ENCODE results near the gene SLC9A3.

The SLC9A3 gene

DNA sequence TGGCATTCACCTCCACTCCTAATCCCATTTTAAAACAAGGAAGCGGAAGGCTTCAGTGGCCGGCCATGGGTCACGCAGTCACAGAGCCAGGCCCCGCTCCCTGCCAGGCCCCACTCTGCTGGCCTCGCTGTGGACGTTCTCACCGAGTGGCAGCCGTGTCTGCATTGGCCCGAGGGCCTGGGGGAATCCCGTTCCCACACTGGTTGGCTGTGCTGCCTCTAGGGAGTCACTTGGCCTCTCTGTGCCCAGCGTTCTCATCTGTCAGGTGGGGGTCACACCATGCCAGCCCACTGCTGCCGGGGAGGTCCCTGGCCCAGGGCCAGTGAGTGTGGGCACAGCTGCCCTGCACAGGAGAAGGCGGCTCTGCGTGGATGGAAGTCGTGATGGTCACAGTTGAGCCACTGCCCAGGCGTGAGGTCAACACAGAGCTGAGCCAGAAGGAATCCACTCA lies 13.4 kb upstream of the SLC9A3 start:
- no peak overlapping the region for H3K4me3 ChIP-seq
- no peaks in the 10 kb centered on the region for H3K9me3 ChIP-seq (replicated peaks in 1 of 11)
- H4K20me1 ChIP-seq, result peaks cover 0 to 91% (median 7%) of the 10 kb centered on the region in 11 experiments; a peak in 11 of 22 replicates
- TF ChIP-seq Cebpa-rat (IDR thresholded peaks at IDR 0.05), result no peak
- no peak overlapping the region for H3K27ac ChIP-seq
- peaks cover 7 to 19% (median 10%) of the 10 kb centered on the region in 10 experiments; a peak in 18 of 20 replicates for H3K4me1 ChIP-seq
- H3K4me2 ChIP-seq, result no peak overlapping the region
- H3K27me3 ChIP-seq, result peaks cover 15 to 95% (median 20%) of the 10 kb centered on the region in 11 experiments
- no peak overlapping the region for H3K9ac ChIP-seq
- no peaks in the 10 kb centered on the region for H3K36me3 ChIP-seq

DNA sequence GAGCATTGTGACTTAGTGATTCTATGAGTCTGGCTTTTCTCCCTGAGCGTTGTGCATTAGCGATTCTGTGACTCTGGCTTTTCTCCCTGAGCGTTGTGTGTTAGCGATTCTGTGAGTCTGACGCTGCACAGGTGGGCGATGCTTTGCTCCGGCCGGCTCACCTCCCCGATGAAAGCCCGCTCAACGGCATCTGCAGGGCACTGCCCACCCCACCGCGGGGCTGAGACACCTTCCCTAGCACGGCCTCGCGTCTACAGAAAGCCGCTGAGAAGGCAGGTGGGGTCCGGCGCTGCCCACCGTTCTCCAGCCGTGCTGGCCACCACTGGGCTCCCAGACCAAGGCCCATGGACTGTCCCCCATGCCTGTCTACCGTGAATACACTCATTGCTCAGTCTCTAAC lies 12.8 kb upstream of the SLC9A3 start:
- peaks cover 0 to 91% (median 7%) of the 10 kb centered on the region in 11 experiments; a peak in 11 of 22 replicates for H4K20me1 ChIP-seq
- H3K4me1 ChIP-seq, result peaks cover 7 to 19% (median 10%) of the 10 kb centered on the region in 10 experiments
- no peak overlapping the region for H3K4me3 ChIP-seq
- H3K27ac ChIP-seq, result no peak overlapping the region
- TF ChIP-seq Cebpa-rat (IDR thresholded peaks at IDR 0.05), result no peak
- H3K4me2 ChIP-seq, result no peak overlapping the region
- no peaks in the 10 kb centered on the region for H3K36me3 ChIP-seq
- H3K27me3 ChIP-seq, result peaks cover 20 to 95% (median 26%) of the 10 kb centered on the region in 11 experiments
- H3K9me3 ChIP-seq (replicated peaks in 1 of 11), result no peaks in the 10 kb centered on the region
- no peak overlapping the region for H3K9ac ChIP-seq

DNA sequence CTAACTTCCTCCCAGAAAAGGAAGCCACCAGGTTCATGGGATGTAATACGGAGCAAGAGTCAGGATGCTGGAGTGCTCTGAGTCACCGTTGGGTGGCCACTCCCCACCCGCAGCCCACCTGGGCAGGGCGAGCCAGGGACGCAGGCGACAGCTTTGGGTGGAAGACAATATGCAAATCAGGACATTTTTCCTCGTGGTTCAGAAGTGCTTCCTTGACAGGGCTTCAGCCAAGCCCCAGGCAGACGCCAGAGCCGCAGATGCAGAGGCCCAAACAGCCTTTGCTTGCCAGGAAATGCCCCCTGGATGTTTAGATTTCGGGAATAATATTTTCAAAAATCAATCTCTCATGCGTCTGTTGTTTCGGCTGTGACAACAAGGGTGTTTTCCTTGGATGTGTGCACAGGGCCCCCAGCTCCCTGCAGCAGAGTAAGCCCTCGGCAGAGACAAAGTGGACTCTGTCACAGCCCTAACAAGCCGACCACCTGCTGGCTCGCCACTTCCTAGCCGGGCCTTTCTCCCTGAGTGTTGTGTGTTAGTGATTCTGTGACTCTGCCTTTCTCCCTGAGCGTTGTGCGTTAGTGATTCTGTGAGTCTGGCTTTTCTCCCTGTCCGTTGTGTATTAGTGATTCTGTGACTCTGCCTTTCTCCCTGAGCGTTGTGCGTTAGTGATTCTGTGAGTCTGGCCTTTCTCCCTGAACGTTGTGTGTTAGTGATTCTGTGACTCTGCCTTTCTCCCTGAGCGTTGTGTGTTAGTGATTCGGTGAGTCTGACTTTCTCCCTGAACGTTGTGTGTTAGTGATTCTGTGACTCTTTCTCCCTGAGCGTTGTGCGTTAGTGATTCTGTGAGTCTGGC lies 11.8 kb upstream of the SLC9A3 start:
- peak overlapping the region in 1 of 11 experiments; percentile 10; a peak in 1 of 22 replicates for H3K4me2 ChIP-seq
- no peak overlapping the region for H3K27ac ChIP-seq
- H3K4me1 ChIP-seq, result peaks cover 17 to 26% (median 20%) of the 10 kb centered on the region in 10 experiments
- TF ChIP-seq Cebpa-rat (IDR thresholded peaks at IDR 0.05), result no peak
- H3K36me3 ChIP-seq, result no peaks in the 10 kb centered on the region
- H3K27me3 ChIP-seq, result peaks cover 30 to 97% (median 36%) of the 10 kb centered on the region in 11 experiments
- H3K4me3 ChIP-seq, result no peak overlapping the region
- H3K9me3 ChIP-seq (replicated peaks in 1 of 11), result no peaks in the 10 kb centered on the region
- H4K20me1 ChIP-seq, result peaks cover 7 to 92% (median 16%) of the 10 kb centered on the region in 11 experiments; a peak in 20 of 22 replicates
- no peak overlapping the region for H3K9ac ChIP-seq

DNA sequence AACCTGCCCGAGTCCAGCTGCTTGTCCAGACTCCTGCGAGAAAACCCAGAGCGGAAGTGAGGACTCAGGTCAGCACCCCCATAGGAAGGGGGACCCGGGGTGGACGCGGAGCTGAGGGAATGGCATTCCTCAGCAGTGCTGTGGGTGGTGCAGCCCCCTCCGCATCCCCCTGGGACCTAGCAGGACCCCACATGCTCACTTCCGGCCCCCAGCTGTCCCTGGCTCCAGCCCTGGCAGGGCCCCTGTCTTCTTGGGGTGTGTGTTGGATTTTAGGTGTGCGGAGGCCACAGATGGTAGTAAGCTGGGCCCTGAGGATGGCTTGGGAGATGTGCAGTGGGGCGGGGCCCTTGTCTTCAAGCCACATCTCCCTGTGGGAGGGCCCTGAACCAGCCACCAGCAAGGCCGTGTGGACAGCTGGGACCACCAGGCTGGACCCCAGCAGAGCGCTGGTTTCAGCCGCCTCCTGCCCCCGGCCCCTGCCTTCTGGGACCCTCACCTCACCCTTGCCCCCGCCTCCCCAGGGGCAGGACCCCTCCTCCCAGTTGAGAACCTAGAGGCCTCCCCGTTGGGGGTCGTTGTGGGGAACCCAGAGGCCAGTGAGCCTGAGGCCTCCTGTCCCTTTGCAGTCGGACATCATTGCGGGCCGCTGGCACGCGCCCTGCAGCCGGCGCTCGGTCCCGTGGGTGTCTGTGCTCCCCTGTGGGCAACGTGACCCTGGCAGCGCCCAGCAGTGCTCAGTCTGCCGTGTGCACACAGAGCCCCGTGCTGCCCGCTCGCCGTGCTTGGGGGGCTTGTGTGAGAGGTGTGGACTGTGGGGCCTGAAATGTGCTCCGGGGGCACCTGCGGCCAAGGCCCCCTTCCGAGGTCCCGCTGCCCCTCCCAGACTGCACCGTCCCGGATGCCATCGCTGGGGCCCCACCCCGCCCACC lies 10.8 kb upstream of the SLC9A3 start:
- Histone ChIP-seq H3K9me3 (replicated peaks in 1 of 11) (no peaks in the 10 kb centered on the region), H3K4me2 (no peak overlapping the region), H3K4me1 (peaks cover 27 to 37% (median 30%) of the 10 kb centered on the region in 10 experiments), H3K4me3 (no peak overlapping the region), H3K36me3 (no peaks in the 10 kb centered on the region), H3K27me3 (peaks cover 41 to 95% (median 47%) of the 10 kb centered on the region in 11 experiments), H3K27ac (no peak overlapping the region), H4K20me1 (peaks cover 18 to 92% (median 26%) of the 10 kb centered on the region in 11 experiments; a peak in 21 of 22 replicates), H3K9ac (no peak overlapping the region)
- no peak for TF ChIP-seq Cebpa-rat (IDR thresholded peaks at IDR 0.05)

DNA sequence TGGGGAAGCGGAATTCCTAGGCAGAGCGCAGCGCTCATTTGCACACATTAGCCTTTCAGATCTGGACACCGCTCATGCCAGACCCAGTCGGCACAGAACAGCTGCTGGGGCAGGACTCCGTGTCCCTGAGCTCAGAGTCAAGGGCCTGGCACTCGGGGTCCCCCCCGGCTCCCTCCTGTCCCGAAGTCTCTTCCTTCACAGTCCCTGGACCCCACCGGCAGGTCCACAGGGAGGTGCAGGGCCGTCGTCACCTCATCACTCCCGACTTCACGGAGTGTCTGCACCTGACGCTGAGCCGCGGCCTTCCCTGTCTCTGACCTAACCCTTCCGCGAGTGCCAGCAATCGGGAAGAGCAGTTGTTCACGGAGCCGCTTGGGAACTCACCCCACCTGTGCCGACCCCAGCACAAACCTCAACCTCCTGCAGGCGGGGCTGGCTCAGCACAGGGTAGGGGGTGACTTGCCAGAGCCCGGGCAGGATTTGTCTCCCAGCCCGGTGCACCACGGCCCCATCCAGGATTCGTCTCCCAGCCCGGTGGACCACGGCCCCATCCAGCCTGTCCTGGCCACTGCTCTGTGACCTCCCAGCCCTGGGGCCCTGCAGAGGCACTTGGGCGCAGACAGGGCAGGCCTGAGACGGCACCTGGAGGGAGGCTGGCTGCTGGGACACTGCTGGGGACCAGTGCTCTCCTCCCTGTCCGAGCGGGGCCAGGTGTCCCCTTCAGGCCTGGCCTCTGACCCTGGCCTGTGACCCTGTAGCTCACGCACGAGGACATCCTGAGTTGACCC lies 9.9 kb upstream of the SLC9A3 start:
- no peak overlapping the region for H3K9ac ChIP-seq

DNA sequence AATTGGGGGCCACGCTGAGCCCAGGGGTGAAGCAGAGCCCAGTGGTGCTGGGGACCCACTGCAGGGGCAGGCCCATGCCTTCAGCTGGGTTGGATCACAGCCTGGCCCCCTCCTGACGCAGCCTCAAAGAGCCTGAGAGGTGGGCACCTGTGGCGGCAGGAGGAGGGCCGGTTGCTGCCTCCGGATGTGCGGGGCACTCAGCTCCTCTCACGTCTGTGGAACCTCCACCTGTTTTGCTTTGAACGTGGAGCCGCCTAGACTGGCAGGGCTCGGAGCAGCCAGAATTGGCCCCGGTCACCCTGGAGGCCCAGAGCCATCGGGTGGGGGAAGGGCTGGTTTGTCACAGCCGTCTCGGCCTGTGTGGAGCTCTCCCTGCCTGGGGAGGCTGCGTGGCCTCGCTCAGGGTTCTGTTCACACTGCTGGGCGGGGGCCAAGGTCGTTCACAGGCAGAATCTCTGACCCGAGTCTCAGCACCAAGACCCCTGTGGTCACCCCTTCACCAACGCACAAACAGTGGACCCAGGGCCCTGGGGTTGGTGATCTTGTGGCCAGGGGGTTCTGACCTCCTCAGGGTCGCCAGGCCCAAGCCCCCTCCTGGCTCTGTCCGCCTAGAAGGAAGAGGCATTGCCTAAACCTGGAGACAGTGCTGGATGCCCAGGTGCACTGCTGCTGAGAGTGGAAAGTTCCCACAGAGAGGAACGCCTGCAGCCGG lies 9.2 kb upstream of the SLC9A3 start:
- no peaks in the 10 kb centered on the region for H3K36me3 ChIP-seq
- H3K4me3 ChIP-seq, result no peak overlapping the region
- H3K9me3 ChIP-seq (replicated peaks in 1 of 11), result no peaks in the 10 kb centered on the region
- peaks cover 21 to 86% (median 29%) of the 10 kb centered on the region in 11 experiments; a peak in 21 of 22 replicates for H4K20me1 ChIP-seq
- H3K9ac ChIP-seq, result no peak overlapping the region
- H3K4me1 ChIP-seq, result peaks cover 38 to 50% (median 42%) of the 10 kb centered on the region in 10 experiments
- H3K27ac ChIP-seq, result no peak overlapping the region
- peaks cover 57 to 90% (median 63%) of the 10 kb centered on the region in 11 experiments for H3K27me3 ChIP-seq
- no peak for TF ChIP-seq Cebpa-rat (IDR thresholded peaks at IDR 0.05)
- peak overlapping the region in 3 of 11 experiments; percentile 91 to 95 (median 94); a peak in 4 of 22 replicates for H3K4me2 ChIP-seq

More for the DNA sequence above, 9.9 kb upstream of the SLC9A3 start:
- peaks cover 34 to 45% (median 37%) of the 10 kb centered on the region in 10 experiments for H3K4me1 ChIP-seq
- peaks cover 21 to 87% (median 27%) of the 10 kb centered on the region in 11 experiments; a peak in 21 of 22 replicates for H4K20me1 ChIP-seq
- H3K36me3 ChIP-seq, result no peaks in the 10 kb centered on the region
- no peak overlapping the region for H3K27ac ChIP-seq
- no peak overlapping the region for H3K4me2 ChIP-seq
- H3K9me3 ChIP-seq (replicated peaks in 1 of 11), result no peaks in the 10 kb centered on the region
- no peak overlapping the region for H3K4me3 ChIP-seq
- H3K27me3 ChIP-seq, result peaks cover 49 to 91% (median 55%) of the 10 kb centered on the region in 11 experiments
- TF ChIP-seq Cebpa-rat (IDR thresholded peaks at IDR 0.05), result no peak

DNA sequence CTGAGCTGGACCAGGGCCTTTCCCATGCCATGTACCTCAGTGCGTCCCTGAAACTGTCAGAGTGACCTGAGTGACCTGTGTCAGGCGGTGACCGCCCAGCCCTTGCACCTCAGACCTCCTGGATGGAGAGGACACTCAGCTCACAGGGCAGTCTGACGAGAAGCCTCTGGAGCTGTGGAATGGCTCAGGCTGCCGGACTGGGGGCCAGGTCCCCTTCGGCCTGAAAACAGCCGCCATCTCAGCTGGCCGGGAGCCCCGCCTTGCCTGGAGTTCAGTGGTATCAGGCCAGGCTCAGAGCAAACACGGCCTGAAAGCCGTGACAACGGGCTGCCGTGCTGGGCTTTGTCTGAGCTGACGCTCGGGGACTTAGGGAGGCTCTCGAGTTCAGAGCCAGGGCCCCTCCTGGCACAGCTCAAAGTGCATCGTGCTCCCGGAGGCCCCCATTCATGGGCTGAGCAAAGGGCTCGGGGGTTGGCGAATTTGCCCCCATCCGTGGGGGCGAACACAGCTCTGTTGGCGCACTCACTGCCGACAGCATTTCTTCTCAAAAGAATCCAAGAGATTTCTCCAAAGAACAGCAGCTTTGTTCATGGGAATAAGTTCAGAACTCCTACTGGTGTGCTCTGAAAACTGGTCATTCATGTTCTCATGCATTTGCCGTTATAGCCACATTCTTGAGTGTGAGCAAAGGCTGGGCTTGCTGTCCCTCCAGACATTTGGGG lies 8.4 kb upstream of the SLC9A3 start:
- Histone ChIP-seq H3K9me3 (replicated peaks in 1 of 11) (no peaks in the 10 kb centered on the region), H3K27me3 (peaks cover 64 to 89% (median 70%) of the 10 kb centered on the region in 11 experiments), H3K4me3 (no peak overlapping the region), H3K4me1 (peaks cover 41 to 52% (median 45%) of the 10 kb centered on the region in 10 experiments), H3K4me2 (peak overlapping the region in 9 of 11 experiments; percentile 82 to 98 (median 91); a peak in 18 of 22 replicates), H3K36me3 (no peaks in the 10 kb centered on the region), H4K20me1 (peaks cover 21 to 81% (median 29%) of the 10 kb centered on the region in 11 experiments; a peak in 21 of 22 replicates), H3K27ac (no peak overlapping the region), H3K9ac (no peak overlapping the region)
- TF ChIP-seq Cebpa-rat (IDR thresholded peaks at IDR 0.05), result no peak
